Natural killer cell treated with Interleukin-12 subunit alpha and Interleukin-12 subunit beta and Interleukin-15 and Interleukin-18, amount 100 ng/mL, for 72 hours (primary cell): ENCODE data around the gene CFAP221. TPM values are rescaled to one million over a fixed set of nuclear protein-coding genes. Genes with fewer than 3 reads are reported as not detected.

ENCODE experiments used
- ATAC-seq, 2 donors: fragments of 150-1000 bp; cut with Tn5 transposase in 1 of 2; sonication (Bioruptor Pico), chemical (Tn5 transposase) in 1 of 2; 2 replicates each; pipeline ENCODE4 v1.10.0; 2021
- DNase-seq: peaks from one replicate; pipeline ENCODE4 v3.0.0; 2022; ENCODE audit warnings: low spot score
- H3K27ac Mint-ChIP-seq, 2 donors: 1 replicate in 1 of 2; 2 replicates in 1 of 2; pipeline ENCODE4 v1.8.0; 2022; ENCODE audit warnings: mixed read lengths in 2 of 2, mild to moderate bottlenecking in 1 of 2, moderate library complexity in 1 of 2
- H3K27me3 Mint-ChIP-seq, 2 donors: 1 replicate in 1 of 2; 2 replicates in 1 of 2; pipeline ENCODE4 v1.8.0; 2022; ENCODE audit warnings: mixed read lengths in 2 of 2
- H3K36me3 Mint-ChIP-seq: one replicate; pipeline ENCODE4 v1.8.0; 2022; ENCODE audit warnings: mixed read lengths
- H3K4me1 Mint-ChIP-seq, 2 donors: 1 replicate in 1 of 2; 2 replicates in 1 of 2; pipeline ENCODE4 v1.8.0; 2022; ENCODE audit warnings: low read depth in 2 of 2, mixed read lengths in 2 of 2, mild to moderate bottlenecking in 1 of 2
- H3K4me3 Mint-ChIP-seq: one replicate; pipeline ENCODE4 v1.8.0; 2022; ENCODE audit warnings: mixed read lengths
- H3K9me3 Mint-ChIP-seq: 2 replicates; pipeline ENCODE4 v1.8.0; 2022; ENCODE audit warnings: mixed read lengths
- total RNA-seq, 2 donors: library from RNA; stranded (reverse); gene quantifications; one replicate each; pipeline ENCODE4 v1.2.3, GENCODE V29; 2022

CFAP221 gene
- total RNA-seq, 2 donors from 2014 or later = not detected

DNA sequence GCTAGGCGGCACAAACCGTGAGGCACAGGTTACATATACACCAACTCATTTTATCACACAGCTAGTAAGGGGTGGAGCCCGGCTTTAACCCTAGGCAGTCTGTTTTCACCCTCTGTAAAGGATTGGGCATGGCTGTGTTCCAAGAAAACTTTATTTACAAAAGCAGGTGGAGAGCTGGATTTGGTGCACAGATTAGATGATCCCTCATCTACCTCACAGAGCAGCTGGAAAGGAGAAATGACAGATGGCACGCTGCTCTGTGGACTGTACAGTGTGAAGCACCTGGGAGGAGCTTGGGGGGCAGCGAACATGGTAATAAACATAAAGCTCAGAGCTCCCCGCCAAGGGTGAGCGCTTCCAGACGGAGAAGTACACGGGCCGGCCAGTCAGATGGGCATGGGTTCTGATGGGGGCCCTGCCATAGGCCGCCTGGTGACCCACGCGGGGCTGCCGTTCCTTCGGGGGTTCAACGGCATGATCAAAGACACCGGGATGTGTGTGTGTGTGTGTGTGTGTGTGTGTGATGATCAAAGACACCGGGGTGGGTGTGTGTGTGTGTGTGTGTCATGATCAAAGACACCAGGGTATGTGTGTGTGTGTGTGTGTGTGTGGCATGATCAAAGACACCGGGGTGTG, 133.9 kb downstream of the CFAP221 start:
- DNase-seq (no peak), ATAC-seq (no peak)
- no peaks in the 10 kb centered on the region for H3K36me3 Mint-ChIP-seq
- peaks cover 11 to 24% of the 10 kb centered on the region in 2 donors for H3K4me1 Mint-ChIP-seq
- H3K27me3 Mint-ChIP-seq = no peaks in the 10 kb centered on the region
- peak overlapping the region; percentile 70 to 92 for H3K27ac Mint-ChIP-seq
- H3K4me3 Mint-ChIP-seq = peak overlapping the region; percentile 90
- H3K9me3 Mint-ChIP-seq = no peaks in the 10 kb centered on the region

DNA sequence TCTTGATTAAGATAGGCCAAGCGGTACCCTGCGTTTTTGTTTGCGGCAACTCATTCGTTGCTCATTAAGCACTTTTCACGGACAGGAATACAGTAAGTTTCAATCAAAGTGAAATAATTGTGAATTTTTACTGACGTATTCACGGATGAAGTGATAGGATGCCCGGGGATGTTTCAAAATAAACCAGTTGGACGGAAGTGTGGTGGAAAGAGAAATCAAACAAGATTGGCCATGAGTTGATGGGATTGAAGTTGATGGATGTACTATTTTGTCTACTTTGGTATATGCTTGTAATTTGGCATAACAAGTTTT, 135.2 kb downstream of the CFAP221 start:
- Mint-ChIP-seq H3K27ac (peak overlapping the region; percentile 70 to 92), H3K4me1 (peaks cover 11 to 24% of the 10 kb centered on the region in 2 donors), H3K27me3 (no peaks in the 10 kb centered on the region), H3K4me3 (peak overlapping the region; percentile 90), H3K9me3 (no peaks in the 10 kb centered on the region), H3K36me3 (no peaks in the 10 kb centered on the region)
- no peak for ATAC-seq
- no peak for DNase-seq

- Mint-ChIP-seq H3K36me3 (no peaks in the 10 kb centered on the region), H3K9me3 (no peaks in the 10 kb centered on the region), H3K4me1 (peaks cover 11 to 24% of the 10 kb centered on the region in 2 donors), H3K4me3 (peak overlapping the region; percentile 90), H3K27me3 (no peaks in the 10 kb centered on the region), H3K27ac (peak overlapping the region; percentile 70 to 92)
- DNase-seq = no peak
- ATAC-seq = no peak
Measured at GRCh38 chr2:119679846-119680245, 135.6 kb downstream of the CFAP221 start.

DNA sequence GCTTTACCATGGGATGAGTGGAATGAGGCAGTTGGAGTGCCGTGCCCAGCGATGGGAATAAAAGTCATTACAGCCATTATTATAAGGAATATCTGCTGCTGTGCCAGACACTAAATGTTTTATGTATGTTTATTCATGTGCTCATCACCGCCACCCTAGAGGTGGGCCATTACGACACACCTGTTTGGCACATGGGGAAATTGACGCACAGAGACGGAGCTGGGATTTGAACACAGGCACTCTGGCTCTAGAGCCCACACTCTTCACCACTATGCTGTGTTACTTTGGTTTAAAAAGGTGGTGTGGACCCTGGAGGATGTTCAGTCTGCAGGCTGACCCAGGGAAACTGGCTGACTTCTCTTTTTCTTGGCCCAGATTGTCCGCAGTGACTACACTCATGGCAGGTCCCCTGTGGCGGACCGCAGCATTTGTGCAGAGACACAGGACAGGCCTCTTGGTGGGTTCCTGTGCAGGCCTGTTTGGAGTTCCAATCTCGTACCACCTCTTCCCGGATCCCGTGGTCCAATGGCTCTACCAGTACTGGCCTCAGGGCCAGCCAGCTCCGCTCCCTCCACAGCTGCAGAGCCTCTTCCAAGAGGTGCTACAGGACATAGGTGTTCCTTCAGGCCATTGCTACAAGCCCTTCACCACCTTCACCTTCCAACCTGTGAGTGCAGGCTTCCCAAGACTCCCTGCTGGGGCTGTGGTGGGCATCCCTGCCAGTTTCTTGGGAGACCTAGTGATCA, 136.4 kb downstream of the CFAP221 start:
- peaks cover 11 to 24% of the 10 kb centered on the region in 2 donors for H3K4me1 Mint-ChIP-seq
- H3K9me3 Mint-ChIP-seq = no peaks in the 10 kb centered on the region
- H3K27ac Mint-ChIP-seq = no peak overlapping the region
- peak overlapping the region; percentile 90 for H3K4me3 Mint-ChIP-seq
- H3K36me3 Mint-ChIP-seq = no peaks in the 10 kb centered on the region
- DNase-seq (no peak), ATAC-seq (no peak)
- H3K27me3 Mint-ChIP-seq = no peaks in the 10 kb centered on the region

- Mint-ChIP-seq H3K4me1 (peaks cover 11 to 24% of the 10 kb centered on the region in 2 donors), H3K27ac (no peak overlapping the region), H3K36me3 (no peaks in the 10 kb centered on the region), H3K4me3 (no peak overlapping the region), H3K27me3 (no peaks in the 10 kb centered on the region), H3K9me3 (no peaks in the 10 kb centered on the region)
- DNase-seq = no peak
- no peak for ATAC-seq
Measured at GRCh38 chr2:119681203-119681867, 137.1 kb downstream of the CFAP221 start.

DNA sequence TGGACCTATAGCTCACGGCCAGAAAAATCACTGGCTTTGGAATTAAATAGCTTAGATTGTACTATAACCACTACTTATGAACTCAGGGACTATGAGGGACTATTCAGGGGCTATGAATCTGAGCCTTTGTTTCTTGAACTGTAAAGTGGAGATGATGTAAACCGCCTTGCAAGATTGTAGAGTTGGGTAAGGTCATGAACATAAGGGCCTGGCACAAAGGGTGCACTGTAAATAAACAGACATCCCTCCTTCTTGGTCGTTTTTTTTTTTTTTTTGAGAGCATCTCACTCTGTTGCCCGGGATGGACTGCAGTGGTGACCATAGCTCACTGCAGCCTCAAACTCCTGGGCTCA, 137.6 kb downstream of the CFAP221 start:
- Mint-ChIP-seq H3K4me1 (peaks cover 11 to 24% of the 10 kb centered on the region in 2 donors), H3K9me3 (no peaks in the 10 kb centered on the region), H3K27me3 (no peaks in the 10 kb centered on the region), H3K4me3 (no peak overlapping the region), H3K36me3 (no peaks in the 10 kb centered on the region), H3K27ac (no peak overlapping the region)
- ATAC-seq = no peak
- DNase-seq = no peak

DNA sequence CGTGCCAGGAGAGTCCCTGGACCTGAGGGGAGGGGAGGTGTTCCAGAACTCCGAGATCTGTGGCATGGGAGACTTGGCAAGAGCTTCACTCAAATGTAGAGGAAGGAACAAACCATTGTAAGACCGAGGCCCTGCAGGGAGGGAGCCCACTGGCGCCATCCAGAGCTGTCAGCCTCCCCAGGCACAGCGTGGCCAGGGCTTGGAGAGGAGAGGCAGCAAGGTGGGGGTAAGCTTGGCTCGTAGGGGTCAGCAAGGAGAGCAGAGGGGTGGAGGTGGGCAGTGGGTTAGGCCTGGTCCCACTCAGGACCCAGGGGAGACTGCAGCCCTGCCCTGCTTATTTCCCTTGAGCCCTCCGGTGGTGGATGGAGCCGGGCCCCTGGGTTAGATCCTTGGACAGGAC, 138.3 kb downstream of the CFAP221 start:
- no peaks in the 10 kb centered on the region for H3K36me3 Mint-ChIP-seq

DNA sequence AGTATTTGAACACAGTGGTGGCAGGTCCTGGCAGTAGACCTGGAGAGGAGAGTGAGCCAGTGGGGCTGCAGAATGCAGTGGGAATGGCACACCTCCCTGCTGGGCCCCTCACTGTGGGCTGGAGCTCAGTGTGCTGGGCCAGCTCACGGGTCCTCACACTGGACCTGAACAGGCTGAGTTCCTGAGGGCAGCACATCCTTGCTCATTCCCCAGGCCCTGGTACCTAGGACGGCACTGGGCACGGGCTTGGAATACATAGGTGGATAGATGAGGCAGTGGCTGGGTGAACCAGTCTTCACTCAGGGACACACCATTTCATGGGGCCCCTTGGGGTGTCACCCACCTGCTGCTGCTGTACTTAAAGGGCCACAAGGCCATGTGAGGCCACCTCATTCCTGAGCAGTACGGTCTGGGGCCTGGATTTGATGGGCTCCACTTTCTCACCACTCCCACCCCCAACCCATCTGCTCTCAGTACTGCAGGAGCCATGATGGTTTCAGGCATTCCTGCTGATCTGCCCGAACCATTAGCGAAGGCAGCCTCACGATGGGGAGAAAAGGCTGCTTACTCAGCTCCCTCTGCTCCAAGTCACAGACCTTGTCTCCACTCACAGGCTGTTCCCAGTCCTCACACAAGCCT, 138.9 kb downstream of the CFAP221 start:
- ATAC-seq = no peak
- Mint-ChIP-seq H3K4me1 (peaks cover 11 to 19% of the 10 kb centered on the region in 2 donors), H3K36me3 (no peaks in the 10 kb centered on the region), H3K27ac (no peak overlapping the region), H3K4me3 (no peak overlapping the region), H3K9me3 (no peaks in the 10 kb centered on the region), H3K27me3 (no peaks in the 10 kb centered on the region)
- no peak for DNase-seq

More for the DNA sequence above, 138.3 kb downstream of the CFAP221 start:
- no peaks in the 10 kb centered on the region for H3K9me3 Mint-ChIP-seq
- DNase-seq (no peak), ATAC-seq (no peak)
- H3K27ac Mint-ChIP-seq = no peak overlapping the region
- no peak overlapping the region for H3K4me3 Mint-ChIP-seq
- H3K27me3 Mint-ChIP-seq = no peaks in the 10 kb centered on the region
- peaks cover 11 to 24% of the 10 kb centered on the region in 2 donors for H3K4me1 Mint-ChIP-seq

DNA sequence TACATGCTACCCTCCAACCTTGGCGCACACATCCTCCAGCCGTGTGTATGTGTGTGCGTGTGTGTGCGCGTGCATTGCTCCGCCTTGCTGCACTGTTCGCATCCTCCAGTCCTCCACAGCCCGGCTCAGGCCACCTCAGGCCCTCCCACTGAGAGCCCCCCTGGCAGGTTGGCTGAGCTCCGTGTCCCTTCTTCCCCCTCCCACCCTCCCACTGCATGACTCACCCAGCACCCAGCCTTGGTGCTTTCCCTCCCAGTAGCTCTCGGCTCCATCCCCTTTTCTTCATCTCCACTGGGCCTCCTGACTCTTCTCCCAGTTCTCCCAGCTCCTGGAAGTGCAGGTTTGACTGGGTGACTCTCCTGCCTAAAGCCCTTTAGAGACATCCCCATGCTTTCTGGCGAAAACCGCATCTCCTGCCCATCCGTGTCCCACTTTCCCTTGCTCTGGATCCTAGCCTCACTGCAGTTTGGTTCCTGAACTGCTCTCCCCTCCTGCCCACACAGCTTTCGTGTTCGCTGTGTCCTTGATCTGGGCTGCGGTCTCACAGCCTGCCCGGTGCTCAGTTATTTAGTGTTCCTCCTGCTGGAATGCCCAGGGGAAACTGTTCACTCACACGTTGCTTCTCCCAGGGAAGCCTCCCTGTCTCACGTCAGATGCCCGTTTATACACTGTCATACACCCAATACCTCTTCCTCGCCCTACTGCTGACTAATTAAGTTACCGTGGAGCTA, 139.6 kb downstream of the CFAP221 start:
- Mint-ChIP-seq H3K4me3 (no peak overlapping the region), H3K9me3 (no peaks in the 10 kb centered on the region), H3K27me3 (no peaks in the 10 kb centered on the region), H3K4me1 (peaks cover 11 to 18% of the 10 kb centered on the region in 2 donors), H3K36me3 (no peaks in the 10 kb centered on the region), H3K27ac (peak overlapping the region in 1 of 2 donors; percentile 4)
- DNase-seq = no peak
- no peak for ATAC-seq

DNA sequence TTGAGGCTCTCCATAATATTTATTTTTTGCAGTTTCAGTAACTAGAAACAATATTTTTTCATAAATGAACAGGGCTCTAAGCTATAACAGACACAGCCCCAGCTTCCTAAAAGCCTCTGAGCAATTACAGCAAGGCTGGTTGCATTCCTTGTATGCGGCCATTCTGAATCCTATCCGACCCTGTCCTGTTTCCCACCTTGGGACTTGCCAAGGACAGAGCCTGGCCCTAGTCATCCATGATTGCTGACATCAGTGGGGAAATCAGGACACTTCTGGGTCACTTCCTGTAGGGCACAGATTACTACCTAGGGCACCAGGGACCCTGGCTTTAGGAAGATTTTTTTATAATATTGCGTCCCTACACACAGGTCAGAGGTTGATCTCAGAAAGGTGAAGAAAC, 140.3 kb downstream of the CFAP221 start:
- H3K4me3 Mint-ChIP-seq = no peak overlapping the region
- peaks cover 8 to 15% of the 10 kb centered on the region in 2 donors for H3K4me1 Mint-ChIP-seq
- no peaks in the 10 kb centered on the region for H3K36me3 Mint-ChIP-seq
- ATAC-seq (no peak), DNase-seq (no peak)
- no peak overlapping the region for H3K27ac Mint-ChIP-seq
- H3K9me3 Mint-ChIP-seq = no peaks in the 10 kb centered on the region
- no peaks in the 10 kb centered on the region for H3K27me3 Mint-ChIP-seq

DNA sequence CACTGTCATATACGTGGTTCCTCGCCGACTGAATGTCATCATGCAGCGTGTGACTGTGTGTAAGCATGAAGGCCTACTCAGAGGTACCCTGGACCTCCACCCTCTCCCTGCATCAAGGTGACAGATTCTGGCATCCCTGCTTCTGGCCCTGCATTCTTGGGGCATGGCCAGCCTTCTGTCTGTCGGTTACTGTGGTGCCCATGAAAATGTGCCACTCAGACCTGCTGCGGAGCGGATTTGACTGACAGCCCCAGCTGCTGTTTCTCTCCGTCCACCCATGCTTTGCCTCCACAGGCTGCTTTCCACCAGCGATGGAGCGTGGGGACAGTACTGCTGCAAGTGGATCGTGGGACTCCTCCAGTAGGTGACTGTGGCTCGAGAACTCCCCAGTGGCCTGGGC, 144.4 kb downstream of the CFAP221 start:
- DNase-seq (no peak), ATAC-seq (no peak)
- H3K4me3 Mint-ChIP-seq = no peak overlapping the region
- no peaks in the 10 kb centered on the region for H3K36me3 Mint-ChIP-seq
- no peak overlapping the region for H3K27ac Mint-ChIP-seq
- H3K4me1 Mint-ChIP-seq = peaks cover 0 to 1% of the 10 kb centered on the region in 2 donors
- no peaks in the 10 kb centered on the region for H3K27me3 Mint-ChIP-seq
- H3K9me3 Mint-ChIP-seq = no peaks in the 10 kb centered on the region

- peaks cover 4 to 7% of the 10 kb centered on the region in 2 donors for H3K4me1 Mint-ChIP-seq
- no peak for DNase-seq
Measured at GRCh38 chr2:119689218-119689617, 145.0 kb downstream of the CFAP221 start.

GRCh38 chr2:119691189-119691588, 146.9 kb downstream of the CFAP221 start:
- no peak for ATAC-seq

More at GRCh38 chr2:119689218-119689617, 145.0 kb downstream of the CFAP221 start:
- no peaks in the 10 kb centered on the region for H3K27me3 Mint-ChIP-seq
- no peak for ATAC-seq
- H3K27ac Mint-ChIP-seq = no peak overlapping the region
- H3K36me3 Mint-ChIP-seq = no peaks in the 10 kb centered on the region
- H3K9me3 Mint-ChIP-seq = no peaks in the 10 kb centered on the region
- no peak overlapping the region for H3K4me3 Mint-ChIP-seq

More at GRCh38 chr2:119691189-119691588, 146.9 kb downstream of the CFAP221 start:
- peaks cover 0 to 1% of the 10 kb centered on the region in 2 donors for H3K27me3 Mint-ChIP-seq
- no peaks in the 10 kb centered on the region for H3K36me3 Mint-ChIP-seq
- no peak for DNase-seq
- no peak overlapping the region for H3K4me3 Mint-ChIP-seq
- no peak overlapping the region for H3K27ac Mint-ChIP-seq
- no peaks in the 10 kb centered on the region for H3K9me3 Mint-ChIP-seq
- peaks cover 4 to 8% of the 10 kb centered on the region in 2 donors for H3K4me1 Mint-ChIP-seq
